Activated naive CD4-positive, alpha-beta T cell treated with Interleukin-2 at 50 U/mL for 16 hours (primary cell): ENCODE results near the gene PRR15.

Experiments
- DNase-seq: peaks from one replicate; pipeline ENCODE4 v3.0.0-alpha.2; 2020

Gene PRR15

GRCh38 chr7:29611941-29612544 is 48.4 kb downstream of the PRR15 start:
- DNase-seq: no peak

- DNase-seq: no peak
Measured at GRCh38 chr7:29612596-29612995, 49.0 kb downstream of the PRR15 start.

- DNase-seq: no peak
Measured at GRCh38 chr7:29613100-29613499, 49.5 kb downstream of the PRR15 start.

- no peak for DNase-seq
Measured at GRCh38 chr7:29614229-29614628, 50.6 kb downstream of the PRR15 start.
